B cell (primary cell): ENCODE data around the gene TANC1.

Experiments used
- EZH2 ChIP-seq: IDR thresholded peaks from 2 replicates; pipeline ENCODE4 v1.6.1; 2012; ENCODE audit warnings: borderline replicate concordance, low read depth, mild to moderate bottlenecking, moderate library complexity, low read length; ENCODE audit not compliant: insufficient read depth, poor library complexity, severe bottlenecking
- TF ChIP-seq, protein P1 (sequence below): fragments of 200-600 bp; IDR thresholded peaks from one replicate; pipeline ENCODE4 v1.8.0; 2022; ENCODE audit warnings: antibody characterized with exemption, mild to moderate bottlenecking

DNA sequence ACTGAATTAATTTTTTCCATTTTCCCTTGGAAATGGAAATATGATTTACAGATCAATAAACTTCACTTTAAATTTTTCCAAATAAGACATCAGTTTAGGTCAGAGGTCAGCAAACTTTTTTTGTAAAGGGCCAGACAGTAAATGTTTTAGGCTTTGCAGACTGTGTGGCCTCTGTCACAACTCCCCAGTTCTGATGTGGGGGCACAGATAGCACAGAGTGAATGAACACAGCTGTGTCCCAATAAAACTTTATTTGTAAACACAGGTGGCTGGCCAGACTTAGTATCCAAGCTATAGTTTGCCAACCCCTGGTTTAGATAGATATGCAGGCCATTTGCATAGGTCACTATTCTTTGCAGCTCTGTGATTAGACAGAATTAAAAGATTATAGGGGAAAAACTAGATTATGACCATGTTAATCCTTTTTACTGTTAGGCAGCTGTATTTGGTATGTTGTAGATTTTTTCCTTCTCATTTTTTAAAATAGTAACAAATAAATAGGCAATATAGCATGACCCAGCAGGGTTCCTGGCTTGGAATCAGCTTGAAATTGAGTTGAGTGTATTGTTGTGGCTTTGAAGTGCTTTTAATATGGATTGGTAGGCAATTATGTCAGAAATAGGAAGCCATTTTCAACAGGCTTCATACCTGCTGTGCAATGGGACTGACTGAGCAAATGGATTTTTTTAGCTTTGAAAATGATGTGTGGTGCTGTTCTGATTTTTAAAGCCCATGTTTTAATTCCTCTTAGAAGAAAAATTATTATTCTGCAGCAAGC, 258.4 kb downstream of the TANC1 start:
- TF ChIP-seq, protein P1, sequence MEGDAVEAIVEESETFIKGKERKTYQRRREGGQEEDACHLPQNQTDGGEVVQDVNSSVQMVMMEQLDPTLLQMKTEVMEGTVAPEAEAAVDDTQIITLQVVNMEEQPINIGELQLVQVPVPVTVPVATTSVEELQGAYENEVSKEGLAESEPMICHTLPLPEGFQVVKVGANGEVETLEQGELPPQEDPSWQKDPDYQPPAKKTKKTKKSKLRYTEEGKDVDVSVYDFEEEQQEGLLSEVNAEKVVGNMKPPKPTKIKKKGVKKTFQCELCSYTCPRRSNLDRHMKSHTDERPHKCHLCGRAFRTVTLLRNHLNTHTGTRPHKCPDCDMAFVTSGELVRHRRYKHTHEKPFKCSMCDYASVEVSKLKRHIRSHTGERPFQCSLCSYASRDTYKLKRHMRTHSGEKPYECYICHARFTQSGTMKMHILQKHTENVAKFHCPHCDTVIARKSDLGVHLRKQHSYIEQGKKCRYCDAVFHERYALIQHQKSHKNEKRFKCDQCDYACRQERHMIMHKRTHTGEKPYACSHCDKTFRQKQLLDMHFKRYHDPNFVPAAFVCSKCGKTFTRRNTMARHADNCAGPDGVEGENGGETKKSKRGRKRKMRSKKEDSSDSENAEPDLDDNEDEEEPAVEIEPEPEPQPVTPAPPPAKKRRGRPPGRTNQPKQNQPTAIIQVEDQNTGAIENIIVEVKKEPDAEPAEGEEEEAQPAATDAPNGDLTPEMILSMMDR: no peak
- TF ChIP-seq EZH2: no peak
